ENCODE measurements around the gene AURKB.

AURKB gene

DNA sequence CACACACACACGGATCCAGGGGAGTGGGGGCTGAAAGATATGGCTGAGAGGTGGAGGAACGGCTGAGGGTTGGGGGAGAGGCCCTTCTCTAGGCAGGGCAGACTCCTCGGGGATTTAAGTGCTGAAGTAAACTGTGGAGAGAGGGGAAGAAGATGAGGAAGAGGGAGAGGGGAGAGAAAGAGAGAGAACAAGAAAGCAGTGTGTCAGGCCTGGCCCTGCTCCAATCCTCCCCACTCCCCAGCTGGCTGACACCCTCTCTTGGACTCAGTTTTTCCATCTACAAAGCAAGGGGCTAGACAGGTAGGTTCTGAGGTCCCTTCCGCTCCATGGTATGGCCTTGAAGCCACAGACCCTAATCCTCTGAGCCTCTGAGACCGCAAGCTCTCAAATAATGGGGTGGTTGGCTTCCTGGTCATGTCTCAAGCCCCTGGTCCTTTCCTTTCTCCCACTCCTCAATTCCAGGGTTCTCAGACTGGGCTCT lies 49.6 kb downstream of the AURKB start:
- DNase-seq = no peak

DNA sequence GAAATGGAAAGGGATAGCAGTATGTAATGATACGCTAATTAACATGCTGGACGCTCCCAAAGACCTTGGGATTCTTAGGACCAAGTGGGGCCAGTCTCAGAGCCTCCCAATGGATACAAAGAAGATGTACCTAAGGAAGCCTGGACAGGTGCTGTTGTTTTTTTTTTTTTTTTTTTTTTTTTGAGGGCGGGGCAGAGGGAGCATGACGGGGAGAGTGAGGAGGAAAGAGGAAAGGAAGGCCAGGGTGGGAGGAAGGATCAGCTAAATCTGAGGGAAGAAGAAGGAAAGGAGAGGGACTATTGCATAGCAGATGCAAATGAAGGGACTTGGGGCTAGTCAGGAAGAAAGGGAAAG lies 50.2 kb downstream of the AURKB start:
- no peak for DNase-seq

DNA sequence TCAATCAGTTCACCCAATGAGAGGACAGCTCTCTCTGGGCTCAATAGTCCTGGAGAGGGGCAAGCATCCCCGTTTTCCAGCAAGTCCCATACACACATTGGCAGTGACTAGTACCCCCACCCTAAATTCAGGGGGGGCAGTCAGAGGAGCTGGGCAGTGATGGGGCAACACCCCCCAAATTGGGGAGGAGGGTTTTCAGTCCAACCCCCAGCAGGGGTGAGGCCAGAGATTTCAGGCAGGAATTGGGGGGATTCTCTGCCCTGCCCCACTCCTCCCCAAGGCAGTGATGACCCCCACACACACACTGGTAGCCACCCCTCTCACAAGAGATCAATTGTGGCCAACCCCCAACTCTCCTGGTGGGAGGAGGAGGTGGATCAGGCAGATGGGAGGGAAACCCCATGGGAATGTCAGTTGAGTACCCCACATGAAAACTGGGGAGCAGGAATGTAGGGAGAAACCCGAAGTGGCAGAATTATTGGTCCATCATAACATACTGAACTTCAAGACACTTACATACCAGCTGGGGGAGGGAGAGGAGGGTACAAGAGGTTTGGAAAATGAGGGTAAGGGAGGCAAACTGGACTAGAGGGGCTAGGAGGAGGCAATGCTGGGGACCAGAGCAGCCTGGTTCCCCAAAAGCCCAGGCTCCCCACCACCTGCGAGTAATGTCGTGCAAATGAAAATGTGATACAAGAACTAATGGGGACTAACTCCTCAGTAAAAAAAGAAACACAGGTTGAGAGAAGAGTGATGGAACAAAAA lies 50.7 kb downstream of the AURKB start:
- DNase-seq = no peak

DNA sequence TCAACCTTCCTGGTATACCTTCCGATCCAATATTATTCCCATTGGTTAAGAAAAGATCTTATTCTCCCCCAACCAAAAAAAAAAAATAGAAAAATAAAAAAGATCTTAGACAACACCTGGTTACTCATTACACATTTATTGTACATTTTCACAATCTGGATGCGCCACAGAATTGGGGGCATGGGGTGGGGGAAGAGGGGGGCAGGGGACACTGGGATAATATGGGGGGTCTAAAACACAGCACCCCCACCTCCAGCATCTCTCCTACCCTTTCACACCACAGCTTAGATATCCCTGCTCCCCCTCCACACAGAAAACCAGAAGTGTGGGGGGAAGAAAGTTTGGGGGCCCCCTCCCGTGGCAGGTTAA lies 51.4 kb downstream of the AURKB start:
- no peak for DNase-seq

DNA sequence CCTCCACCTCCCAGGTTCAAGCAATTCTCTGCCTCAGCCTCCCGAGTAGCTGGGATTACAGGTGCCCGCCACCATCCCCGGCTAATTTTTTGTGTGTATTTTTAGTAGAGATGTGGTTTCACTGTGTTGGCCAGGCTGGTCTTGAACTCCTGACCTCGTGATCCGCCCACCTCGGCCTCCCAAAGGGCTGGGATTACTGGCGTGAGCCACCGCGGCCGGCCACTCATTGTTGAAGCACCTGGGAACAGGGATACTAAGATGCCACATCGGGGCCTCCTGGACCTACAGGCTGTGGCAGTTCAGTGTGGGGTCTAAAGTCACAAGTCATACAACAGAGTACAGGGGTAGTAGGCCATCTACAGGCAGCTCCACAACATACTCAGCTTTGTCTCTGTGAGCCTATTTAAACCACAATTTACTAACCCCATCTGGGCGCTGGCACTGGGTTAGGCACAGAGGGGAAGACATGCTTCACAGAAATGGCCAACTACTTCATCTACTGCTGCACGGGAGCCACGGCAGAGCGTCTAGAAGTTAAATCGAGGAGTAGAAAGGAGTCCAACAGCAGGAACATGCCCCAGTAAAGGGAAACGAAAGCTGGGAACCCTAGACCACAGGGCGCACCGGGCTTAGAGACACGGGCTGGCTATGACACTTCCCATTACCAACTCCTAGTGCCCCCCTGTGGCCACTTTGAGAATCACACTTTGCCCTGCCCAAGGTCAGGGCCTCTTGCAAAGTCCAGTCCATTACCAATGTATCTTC lies 51.9 kb downstream of the AURKB start:
- peak; percentile 15 for DNase-seq

DNA sequence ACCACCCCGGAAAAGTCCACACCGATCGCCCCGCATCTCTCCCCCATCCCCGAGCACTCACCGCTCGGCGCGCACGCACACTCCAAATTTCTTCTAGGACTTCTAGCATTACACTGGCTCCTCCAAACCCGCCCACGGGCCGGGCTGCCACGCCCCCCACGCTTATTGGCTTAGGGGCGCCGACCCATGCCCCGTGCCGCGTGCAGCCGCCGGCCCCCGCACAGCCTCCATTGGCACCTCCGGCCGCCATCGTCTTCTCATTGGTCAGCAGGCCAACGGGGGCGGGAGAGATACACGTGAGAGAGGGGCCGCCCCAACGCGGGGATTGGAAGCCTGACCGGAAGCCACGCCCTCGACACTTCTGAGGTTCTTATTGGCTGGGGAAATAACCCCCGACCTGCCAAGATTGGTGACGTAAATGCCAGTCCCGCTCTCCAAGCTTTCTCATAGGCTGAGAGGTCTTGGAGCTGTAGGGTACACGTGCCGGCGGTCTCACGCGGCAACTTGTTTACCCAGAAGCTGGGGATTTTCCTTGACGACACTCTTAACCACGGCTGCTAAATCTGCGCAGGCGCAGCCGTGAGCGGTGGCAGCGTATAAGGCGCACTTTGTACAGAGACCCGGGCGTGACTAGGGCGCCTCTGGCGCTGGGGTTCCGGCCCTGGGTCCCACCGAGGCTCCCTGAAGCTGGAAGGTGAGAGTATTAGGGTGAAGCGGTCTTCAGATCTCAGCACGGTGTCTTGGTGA lies 54.0 kb downstream of the AURKB start:
- DNase-seq = peak; percentile 96

DNA sequence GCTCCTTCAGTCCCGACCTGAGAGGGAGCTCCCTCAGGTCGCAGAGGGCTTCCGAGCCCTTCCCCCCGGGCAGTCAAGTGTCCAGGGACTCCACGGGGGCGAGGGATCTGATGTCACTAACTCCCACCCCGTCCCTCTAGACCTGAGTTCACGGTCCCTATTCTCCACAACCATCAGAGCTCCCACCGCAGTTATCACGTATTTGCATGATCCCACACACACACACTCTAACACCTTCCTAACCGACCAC lies 54.5 kb downstream of the AURKB start:
- no peak for DNase-seq

DNA sequence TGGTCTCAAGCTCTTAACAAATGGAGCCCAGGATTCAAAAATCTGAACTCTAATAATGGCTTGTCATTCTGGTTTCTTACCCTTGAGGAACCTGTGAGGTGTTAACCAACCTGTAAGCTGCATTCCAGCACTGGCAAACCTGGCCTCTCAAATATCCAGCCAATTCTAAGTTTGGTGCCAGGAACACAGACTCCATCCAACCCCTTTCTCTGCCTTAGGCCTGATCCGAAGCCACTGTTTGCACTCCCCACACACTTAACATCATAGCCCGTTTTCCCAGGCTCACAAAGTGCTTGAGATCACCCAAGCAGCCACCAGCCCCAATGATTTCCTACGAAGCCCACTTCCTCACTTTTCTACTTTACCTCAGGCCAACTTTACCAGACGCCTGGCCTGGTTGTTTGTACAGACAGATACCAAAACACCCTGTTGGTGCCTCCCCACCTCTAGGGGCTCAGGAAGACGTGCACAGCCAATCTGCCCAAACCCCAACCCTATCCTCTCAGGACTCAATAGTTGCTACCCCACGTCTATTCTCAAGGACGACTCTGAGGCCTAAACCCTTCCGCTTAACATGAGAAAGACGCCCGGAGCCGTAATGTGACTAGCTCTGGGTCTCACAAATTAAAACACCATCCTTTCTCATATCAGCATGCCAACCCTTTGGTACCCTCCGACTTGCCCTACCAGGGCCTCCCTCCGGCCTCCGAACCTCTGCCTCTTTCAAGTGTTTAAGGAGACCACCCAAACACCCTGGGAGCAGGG lies 55.0 kb downstream of the AURKB start:
- DNase-seq = no peak
